Vagina (tissue), 2 donors: ENCODE measurements around the gene BORCS6. TPM values are rescaled to one million over a fixed set of nuclear protein-coding genes. Genes with fewer than 3 reads are reported as not detected.

Experiments
- DNase-seq, 2 donors: peaks; one replicate each; pipeline ENCODE4 v3.0.0-alpha.2; 2017; ENCODE audit errors: extremely low spot score in 2 of 2
- H3K27ac ChIP-seq: fragments of 200-600 bp; sonication (generic); one replicate; pipeline ENCODE4 v1.5.1; 2019
- H3K27me3 ChIP-seq: fragments of 200-600 bp; sonication (generic); one replicate; pipeline ENCODE4 v1.5.1; 2019
- H3K36me3 ChIP-seq, 2 donors: fragments of 200-600 bp; sonication (generic); one replicate each; pipeline ENCODE4 v1.5.1; 2017 to 2019
- H3K4me1 ChIP-seq: fragments of 200-600 bp; sonication (generic); one replicate; pipeline ENCODE4 v1.5.1; 2019
- H3K4me3 ChIP-seq, 2 donors: fragments of 200-600 bp; sonication (generic); 1 replicate in 1 of 2; 2 replicates in 1 of 2; pipeline ENCODE4 v1.5.1; 2016 to 2019
- H3K9me3 ChIP-seq: fragments of 200-600 bp; sonication (generic); one replicate; pipeline ENCODE4 v1.5.1; 2019
- POLR2A ChIP-seq, 2 donors: fragments of 450-650 bp; IDR thresholded peaks; one replicate each; pipeline ENCODE4 v1.6.1; 2017; ENCODE audit warnings: antibody characterized with exemption in 2 of 2, mild to moderate bottlenecking in 2 of 2, moderate library complexity in 2 of 2
- POLR2AphosphoS5 ChIP-seq, 2 donors: sonication (generic); formaldehyde crosslinking; IDR thresholded peaks; one replicate each; pipeline ENCODE4 v1.9.0; 2017; ENCODE audit warnings: antibody characterized with exemption in 2 of 2, mild to moderate bottlenecking in 2 of 2, low read depth in 1 of 2; ENCODE audit not compliant: insufficient read depth in 1 of 2
- intact Hi-C: fragments of 100-400 bp; cut with DNase I; formaldehyde crosslinking; loops from one replicate; pipeline ENCODE4 v1.15.1; 2023
- total RNA-seq: library from RNA; depleted of rRNA; stranded (reverse); fragments of >200 nt; gene quantifications from one replicate; pipeline ENCODE4 v1.2.3, GENCODE V29; 2016
- TF ChIP-seq, protein P1 (sequence below), 3 experiments: fragments of 450-650 bp in 2 of 3; fragments of 200-600 bp in 1 of 3; sonication (generic) in 1 of 3; IDR thresholded peaks; one replicate each; pipeline ENCODE4 v1.5.1; 2017 to 2019; ENCODE audit warnings: antibody characterized with exemption in 3 of 3, mild to moderate bottlenecking in 2 of 3, moderate library complexity in 2 of 3

Gene BORCS6
- total RNA-seq, 1 donor from 2014 or later: 9.6 TPM

DNA sequence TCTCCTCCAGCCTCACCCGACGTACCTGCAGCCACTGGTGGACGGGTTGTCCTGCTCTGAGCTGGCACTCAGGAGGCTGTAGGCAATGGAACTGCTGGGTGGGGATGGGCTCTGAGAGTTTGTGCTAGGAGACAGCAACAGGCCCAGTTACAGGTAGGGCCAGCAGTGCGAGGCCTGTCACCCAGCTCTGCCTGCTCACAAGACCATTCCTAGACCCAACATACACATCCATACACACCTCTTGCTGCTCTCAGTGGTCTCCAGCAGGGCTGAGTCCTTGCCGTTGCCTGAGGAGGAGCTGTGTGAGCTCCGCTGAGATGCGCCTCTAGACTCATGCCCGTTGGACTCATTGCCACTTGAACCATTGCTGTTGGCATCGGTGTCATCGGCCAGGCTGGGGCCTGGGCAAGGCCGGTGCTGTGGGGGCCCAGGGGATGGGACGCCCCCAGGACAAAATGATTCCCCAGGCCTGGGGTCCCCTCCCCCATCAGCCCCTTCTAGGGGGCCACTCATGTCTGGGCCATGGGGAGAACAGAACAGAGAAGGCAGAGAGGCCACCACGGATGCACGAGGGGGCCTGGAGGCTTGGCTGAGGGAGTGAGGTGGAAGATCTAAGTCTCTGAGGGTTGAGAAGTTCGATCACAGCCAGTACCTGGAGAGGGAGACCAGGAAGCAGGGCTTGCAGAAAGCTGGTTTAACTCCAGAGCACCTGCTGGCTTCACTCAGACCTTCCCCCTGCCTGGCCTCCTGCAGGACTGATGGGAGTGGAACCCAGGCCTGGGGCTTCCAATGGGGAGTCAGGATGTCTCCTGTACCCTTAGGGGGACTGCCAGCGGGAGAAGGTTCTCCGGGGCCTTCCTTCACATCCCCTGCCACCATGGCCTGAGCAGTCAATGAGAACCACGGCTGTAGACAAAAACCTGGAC lies 39.5 kb downstream of the BORCS6 start:
- Histone ChIP-seq H3K27ac (peak overlapping the region; percentile 100), H3K4me1 (peaks cover 43% of the 10 kb centered on the region), H3K4me3 (peak overlapping the region; percentile 84 to 98), H3K36me3 (peaks cover 33 to 53% of the 10 kb centered on the region in 2 donors), H3K27me3 (no peaks in the 10 kb centered on the region), H3K9me3 (no peaks in the 10 kb centered on the region)
- intact Hi-C loops: no loop called here
- peak in 1 of 2 donors; percentile 91 for DNase-seq
- TF ChIP-seq POLR2AphosphoS5 (IDR thresholded peaks at IDR 0.05; ENCODE audit: insufficient read depth in 1 of 2, low read depth in 1 of 2): no peak

DNA sequence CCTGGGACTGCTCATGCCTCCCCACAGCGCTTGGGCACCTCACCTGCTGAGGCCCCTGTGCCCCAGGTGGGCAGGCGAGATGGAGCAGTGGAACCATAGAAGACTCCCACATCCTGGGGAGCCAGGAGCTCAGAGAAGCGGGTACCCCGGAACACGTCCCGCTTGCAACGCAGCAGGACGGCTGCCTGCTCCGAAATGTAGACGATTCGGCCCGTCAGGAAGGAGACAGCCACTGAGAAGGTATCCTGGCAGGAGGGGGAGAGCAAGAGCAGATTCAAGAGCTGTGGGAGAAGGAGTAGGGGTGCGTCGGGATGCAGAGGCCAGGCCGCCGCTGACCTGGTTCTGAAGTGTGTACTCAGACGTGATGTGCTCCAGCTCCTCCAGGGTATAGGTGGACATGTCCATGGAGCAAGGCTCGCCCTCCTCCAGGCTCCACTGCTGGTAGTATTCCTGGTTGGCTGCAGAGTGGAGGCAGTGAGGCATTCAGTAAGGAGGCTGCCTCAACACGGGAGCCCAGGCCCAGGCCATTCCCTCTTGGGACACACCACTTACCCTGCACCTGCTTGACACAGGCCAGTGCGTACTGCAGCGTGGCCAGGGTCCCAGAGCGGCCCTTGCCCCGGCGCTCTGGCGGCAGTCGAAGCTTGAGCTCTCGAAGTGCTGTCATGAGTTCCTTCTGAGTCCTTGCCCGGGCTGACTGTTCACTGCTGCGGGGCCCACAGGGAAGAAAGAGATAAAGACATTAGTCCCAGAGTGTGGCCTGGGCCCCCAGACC lies 40.4 kb downstream of the BORCS6 start:
- Histone ChIP-seq H3K27me3 (no peaks in the 10 kb centered on the region), H3K36me3 (peaks cover 36 to 62% of the 10 kb centered on the region in 2 donors)

DNA sequence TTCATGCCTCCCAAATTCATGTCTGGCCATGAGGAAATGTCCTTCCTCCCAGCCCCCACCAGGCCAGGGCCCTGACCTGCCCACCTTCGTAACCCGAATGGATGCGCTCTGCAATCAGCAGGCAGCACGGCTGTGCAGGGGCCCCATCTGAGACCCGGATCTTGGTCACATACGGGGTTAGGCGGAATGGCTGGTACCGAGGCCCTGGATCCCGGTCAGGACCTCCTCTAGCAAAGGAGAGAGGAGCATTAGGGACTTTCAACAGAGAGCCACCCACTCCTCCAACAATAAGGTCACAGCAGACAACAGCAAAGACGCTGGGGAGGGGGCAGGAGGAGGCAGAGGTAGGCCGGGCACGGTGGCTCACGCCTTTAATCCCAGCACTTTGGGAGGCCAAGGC lies 41.4 kb downstream of the BORCS6 start:
- peaks cover 37% of the 10 kb centered on the region for H3K4me1 ChIP-seq
- intact Hi-C loops: no loop called here
- H3K27me3 ChIP-seq: no peaks in the 10 kb centered on the region
- DNase-seq: no peak
- no peaks in the 10 kb centered on the region for H3K9me3 ChIP-seq
- TF ChIP-seq POLR2AphosphoS5 (IDR thresholded peaks at IDR 0.05; ENCODE audit: insufficient read depth in 1 of 2, low read depth in 1 of 2): no peak
- TF ChIP-seq POLR2A (IDR thresholded peaks at IDR 0.05): no peak
- TF ChIP-seq, protein P1, sequence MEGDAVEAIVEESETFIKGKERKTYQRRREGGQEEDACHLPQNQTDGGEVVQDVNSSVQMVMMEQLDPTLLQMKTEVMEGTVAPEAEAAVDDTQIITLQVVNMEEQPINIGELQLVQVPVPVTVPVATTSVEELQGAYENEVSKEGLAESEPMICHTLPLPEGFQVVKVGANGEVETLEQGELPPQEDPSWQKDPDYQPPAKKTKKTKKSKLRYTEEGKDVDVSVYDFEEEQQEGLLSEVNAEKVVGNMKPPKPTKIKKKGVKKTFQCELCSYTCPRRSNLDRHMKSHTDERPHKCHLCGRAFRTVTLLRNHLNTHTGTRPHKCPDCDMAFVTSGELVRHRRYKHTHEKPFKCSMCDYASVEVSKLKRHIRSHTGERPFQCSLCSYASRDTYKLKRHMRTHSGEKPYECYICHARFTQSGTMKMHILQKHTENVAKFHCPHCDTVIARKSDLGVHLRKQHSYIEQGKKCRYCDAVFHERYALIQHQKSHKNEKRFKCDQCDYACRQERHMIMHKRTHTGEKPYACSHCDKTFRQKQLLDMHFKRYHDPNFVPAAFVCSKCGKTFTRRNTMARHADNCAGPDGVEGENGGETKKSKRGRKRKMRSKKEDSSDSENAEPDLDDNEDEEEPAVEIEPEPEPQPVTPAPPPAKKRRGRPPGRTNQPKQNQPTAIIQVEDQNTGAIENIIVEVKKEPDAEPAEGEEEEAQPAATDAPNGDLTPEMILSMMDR (IDR thresholded peaks at IDR 0.05): no peak
- H3K27ac ChIP-seq: peak overlapping the region; percentile 34
- H3K4me3 ChIP-seq: no peak overlapping the region
- peaks cover 42 to 72% of the 10 kb centered on the region in 2 donors for H3K36me3 ChIP-seq

More for the DNA sequence above, 40.4 kb downstream of the BORCS6 start:
- TF ChIP-seq POLR2AphosphoS5 (IDR thresholded peaks at IDR 0.05; ENCODE audit: insufficient read depth in 1 of 2, low read depth in 1 of 2): peak in 1 of 2 donors; percentile 14
- TF ChIP-seq POLR2A (IDR thresholded peaks at IDR 0.05): no peak
- no peak overlapping the region for H3K4me3 ChIP-seq
- no peaks in the 10 kb centered on the region for H3K9me3 ChIP-seq
- DNase-seq: peak in 1 of 2 donors; percentile 91
- intact Hi-C loops: no loop called here
- H3K27ac ChIP-seq: peak overlapping the region; percentile 100
- peaks cover 43% of the 10 kb centered on the region for H3K4me1 ChIP-seq

DNA sequence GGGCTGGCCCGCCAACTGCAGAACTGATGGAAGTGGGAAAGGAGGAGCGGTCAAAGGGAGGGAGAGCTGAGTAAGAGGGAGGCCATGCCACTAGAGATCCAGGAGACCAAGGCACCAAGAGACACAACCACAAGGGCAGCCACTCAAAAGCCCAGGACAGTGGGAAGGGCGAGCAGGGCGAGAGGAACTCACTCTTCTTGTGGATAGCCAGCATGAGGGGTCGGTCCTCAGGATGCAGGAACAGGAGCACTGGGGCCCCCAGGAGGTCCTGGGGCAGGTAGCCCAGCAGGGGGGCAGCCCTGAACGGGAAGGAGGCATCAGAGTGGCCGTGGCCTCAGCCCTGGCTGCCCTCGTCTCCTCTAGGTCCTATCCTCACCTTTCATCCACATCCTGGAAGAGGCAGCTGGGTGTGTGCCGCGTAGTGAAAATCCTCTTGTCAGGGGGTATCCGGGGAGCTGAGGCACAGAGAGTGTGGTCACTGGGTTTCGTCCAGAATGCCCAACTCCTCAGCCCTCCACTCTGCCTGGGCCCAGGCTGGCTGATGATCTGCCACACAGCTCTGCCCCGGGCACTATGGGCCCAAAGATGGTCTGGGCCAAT lies 42.1 kb downstream of the BORCS6 start:
- peak in 1 of 2 donors; percentile 87 for DNase-seq
- Histone ChIP-seq H3K9me3 (no peaks in the 10 kb centered on the region), H3K4me1 (peaks cover 31% of the 10 kb centered on the region), H3K36me3 (peaks cover 42 to 79% of the 10 kb centered on the region in 2 donors), H3K27me3 (no peaks in the 10 kb centered on the region), H3K4me3 (no peak overlapping the region), H3K27ac (peak overlapping the region; percentile 37)
- intact Hi-C loops: no loop called here
- TF ChIP-seq POLR2AphosphoS5 (IDR thresholded peaks at IDR 0.05; ENCODE audit: insufficient read depth in 1 of 2, low read depth in 1 of 2) (no peak), POLR2A (IDR thresholded peaks at IDR 0.05) (no peak)
- TF ChIP-seq, protein P1 (IDR thresholded peaks at IDR 0.05): no peak

DNA sequence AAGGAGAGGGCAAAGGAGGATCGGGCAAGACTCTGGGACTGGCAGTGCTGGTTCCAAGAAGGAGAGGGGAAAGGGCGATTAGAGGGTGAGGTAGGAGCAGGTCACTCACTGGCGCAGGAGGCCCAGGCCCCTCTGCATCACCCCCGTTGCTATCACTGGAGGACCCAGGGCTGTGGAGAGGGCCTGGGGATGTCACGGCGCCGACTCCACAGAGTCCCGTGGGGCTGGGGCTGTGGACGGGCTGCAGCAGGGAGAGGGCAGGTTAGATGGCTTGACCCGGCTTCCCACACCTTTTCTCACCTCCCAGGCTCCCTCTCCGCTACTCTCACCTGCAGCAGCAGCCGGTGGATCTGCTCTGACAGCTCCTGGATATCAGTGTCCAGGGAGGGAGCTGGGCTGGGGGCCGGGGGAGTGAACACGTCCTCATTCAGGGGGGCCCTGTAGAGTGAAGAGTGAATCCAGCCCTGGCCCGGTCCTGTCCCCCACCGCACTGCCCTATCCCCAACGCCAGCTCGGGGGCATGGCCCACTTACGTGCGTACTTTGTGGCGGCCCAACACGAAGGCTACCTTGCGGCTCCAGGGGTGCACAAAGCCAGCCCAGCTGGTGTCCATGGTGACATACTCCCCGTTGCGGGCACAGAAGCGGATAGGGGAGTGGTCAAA lies 42.7 kb downstream of the BORCS6 start:
- Histone ChIP-seq H3K4me1 (peaks cover 26% of the 10 kb centered on the region), H3K27ac (peak overlapping the region; percentile 37), H3K4me3 (no peak overlapping the region), H3K36me3 (peaks cover 45 to 85% of the 10 kb centered on the region in 2 donors), H3K27me3 (no peaks in the 10 kb centered on the region), H3K9me3 (no peaks in the 10 kb centered on the region)
- DNase-seq: no peak
- TF ChIP-seq, protein P1 (IDR thresholded peaks at IDR 0.05): no peak
- no peak for TF ChIP-seq POLR2A (IDR thresholded peaks at IDR 0.05)
- no peak for TF ChIP-seq POLR2AphosphoS5 (IDR thresholded peaks at IDR 0.05; ENCODE audit: insufficient read depth in 1 of 2, low read depth in 1 of 2)
- intact Hi-C loops: no loop called here
